ENCODE measurements around the gene CHST8.
"Not testable (repeated sequence)": the region's sequence is repeated elsewhere in the genome, so short reads cannot be mapped to it uniquely, and the experiment has no call there.

The CHST8 gene

DNA sequence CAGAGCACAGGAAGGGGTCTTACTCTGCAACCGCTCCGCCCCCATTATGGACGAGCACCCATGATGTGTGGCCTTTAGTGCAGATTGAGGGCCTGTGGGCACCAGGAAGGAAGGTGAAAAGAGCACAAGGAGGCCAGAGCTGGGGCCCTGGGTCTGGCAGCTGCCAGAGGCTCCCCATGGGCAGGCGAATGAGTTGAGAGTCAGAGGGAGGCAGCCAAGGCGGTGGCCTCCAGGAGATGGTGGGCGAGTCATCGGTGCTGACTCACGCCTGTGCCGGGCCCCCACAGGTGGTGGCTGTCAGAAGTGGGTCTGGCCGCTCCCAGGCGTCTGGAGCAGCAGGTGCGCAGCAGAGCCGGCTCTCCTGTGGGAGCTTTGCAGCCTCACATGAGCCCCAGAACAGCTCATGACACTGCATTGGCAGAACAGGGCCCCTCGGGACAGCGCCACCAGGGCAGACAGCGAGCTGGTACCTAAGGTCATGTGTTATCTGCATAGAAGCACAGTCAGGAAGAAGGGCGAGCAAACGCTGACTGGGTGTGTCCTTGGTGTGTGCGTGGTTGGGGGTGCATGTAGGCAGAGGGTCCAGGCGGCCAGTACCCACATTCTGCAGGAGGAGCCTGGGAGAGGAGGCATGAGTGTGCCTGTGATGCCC lies 68.8 kb downstream of the CHST8 start:
- no peak for DNase-seq (ENCODE audit: low spot score)

GRCh38 chr19:33691030-33691427 lies 69.3 kb downstream of the CHST8 start:
- no peak for DNase-seq (ENCODE audit: low spot score)

GRCh38 chr19:33691736-33692135 lies 70.0 kb downstream of the CHST8 start:
- DNase-seq (ENCODE audit: low spot score), result no peak

DNA sequence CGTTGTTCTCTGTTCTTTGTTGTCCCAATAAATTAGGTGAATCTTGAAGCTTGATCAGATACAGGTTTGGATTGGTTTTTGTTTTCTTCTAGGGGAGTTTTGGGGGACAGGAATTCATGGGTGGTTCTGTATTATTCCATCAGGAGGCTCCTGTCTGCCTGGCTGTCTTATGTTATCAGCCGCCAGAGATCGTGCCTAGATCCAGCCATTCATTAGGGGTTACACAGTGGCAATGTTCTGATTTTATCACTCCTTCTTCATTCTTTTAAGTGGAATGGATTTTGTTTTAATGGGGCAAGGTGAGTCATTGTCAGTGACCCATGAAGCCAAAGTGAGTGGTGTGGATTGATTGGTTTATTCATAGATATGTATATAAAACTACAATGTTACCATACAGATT lies 71.9 kb downstream of the CHST8 start:
- DNase-seq (ENCODE audit: low spot score), result no peak

DNA sequence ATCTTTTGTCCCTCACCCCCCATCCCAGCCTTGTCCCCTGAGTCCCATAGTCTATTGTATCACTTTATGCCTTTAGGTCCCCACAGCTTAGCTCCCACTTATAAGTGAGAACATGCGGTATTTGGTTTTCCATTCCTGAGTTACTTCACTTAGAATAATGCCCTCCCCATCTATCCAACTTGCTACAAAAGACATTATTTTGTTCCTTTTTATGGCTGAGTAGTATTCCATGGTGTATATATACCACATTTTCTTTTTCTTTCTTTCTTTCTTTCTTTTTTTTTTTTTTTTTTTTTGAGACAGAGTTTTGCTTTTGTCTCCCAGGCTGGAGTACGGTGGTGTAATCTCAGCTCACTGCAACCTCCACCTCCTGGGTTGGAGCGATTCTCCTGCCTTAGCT lies 73.8 kb downstream of the CHST8 start:
- DNase-seq (ENCODE audit: low spot score), result not testable (repeated sequence)

- no peak for DNase-seq (ENCODE audit: low spot score)
Observed at GRCh38 chr19:33697766-33698165, 76.0 kb downstream of the CHST8 start.

GRCh38 chr19:33698576-33699435 lies 77.1 kb downstream of the CHST8 start:
- DNase-seq (ENCODE audit: low spot score), result no peak

- no peak for DNase-seq (ENCODE audit: low spot score)
Observed at GRCh38 chr19:33699754-33700407, 78.1 kb downstream of the CHST8 start.

DNA sequence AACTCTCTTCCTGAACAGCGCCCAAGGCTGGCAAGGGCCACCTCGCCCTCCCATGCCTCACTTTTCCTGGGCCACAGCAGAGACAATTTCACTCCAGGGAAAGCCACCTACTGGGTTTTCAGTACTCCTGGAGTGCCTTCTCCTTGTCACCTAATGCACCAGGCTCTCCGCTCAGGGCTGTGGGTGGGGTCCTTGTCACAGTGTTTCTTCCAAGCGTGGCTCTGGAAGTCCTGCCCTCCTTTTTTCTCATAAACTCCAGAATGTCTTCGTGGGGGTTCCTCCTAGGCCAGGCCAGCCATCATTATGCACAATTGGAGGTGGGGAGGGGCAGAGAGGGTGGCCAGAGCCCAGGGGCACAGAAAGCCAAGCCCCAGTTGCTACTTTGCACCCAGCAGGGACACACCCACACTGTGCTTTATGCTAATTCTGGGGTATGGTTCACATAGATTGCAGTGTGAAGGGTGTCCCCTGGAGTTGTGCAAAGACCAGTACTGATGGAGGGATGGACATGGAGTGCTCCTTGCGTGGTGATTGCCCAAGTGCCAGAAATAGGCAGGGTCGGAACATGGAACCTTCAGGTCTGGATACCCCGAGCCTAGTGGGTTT lies 78.8 kb downstream of the CHST8 start:
- no peak for DNase-seq (ENCODE audit: low spot score)

GRCh38 chr19:33701565-33701964 lies 79.8 kb downstream of the CHST8 start:
- DNase-seq (ENCODE audit: low spot score), result no peak

GRCh38 chr19:33702606-33703437 lies 81.1 kb downstream of the CHST8 start:
- DNase-seq (ENCODE audit: low spot score), result no peak

- no peak for DNase-seq (ENCODE audit: low spot score)
Observed at GRCh38 chr19:33703438-33703750, 81.6 kb downstream of the CHST8 start.

DNA sequence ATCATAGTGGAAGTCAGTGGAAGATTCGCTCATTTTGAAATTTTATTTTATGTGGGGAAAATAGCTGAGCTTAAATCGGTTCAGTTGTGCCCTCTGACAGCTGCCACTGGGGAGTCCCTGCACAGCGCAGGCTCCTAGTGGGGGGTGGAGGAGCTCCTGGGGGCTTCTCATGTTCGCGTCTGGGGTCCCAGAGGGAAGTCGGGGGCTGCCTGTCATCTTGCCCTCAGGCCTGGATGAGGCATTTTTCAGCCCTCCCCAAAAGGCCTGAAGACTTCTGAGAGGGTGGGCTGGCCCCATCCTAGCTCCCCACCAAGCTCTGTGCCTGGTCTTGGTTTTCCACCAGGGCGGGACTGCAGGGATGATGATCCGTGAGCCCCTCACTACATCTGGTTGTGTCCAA lies 82.1 kb downstream of the CHST8 start:
- no peak for DNase-seq (ENCODE audit: low spot score)

DNA sequence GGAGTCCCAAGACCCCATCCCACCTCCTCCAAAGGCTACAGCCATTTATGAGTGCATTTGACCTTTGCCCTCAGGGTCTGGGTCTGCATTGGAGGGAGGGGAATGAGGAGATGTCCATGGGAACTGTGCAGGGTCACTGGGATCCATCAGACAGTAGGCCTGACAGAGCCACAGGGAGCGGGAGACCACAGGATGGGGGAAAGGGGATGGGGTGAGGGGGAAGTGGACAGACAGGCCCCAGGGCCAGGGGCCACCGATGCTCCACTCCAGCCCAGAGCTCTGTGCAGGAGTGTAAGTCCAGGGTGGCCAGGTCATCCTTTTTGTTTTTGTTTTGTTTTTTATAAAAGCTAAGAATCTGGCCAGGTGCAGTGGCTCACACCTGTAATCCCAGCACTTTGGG lies 82.5 kb downstream of the CHST8 start:
- no peak for DNase-seq (ENCODE audit: low spot score)

DNA sequence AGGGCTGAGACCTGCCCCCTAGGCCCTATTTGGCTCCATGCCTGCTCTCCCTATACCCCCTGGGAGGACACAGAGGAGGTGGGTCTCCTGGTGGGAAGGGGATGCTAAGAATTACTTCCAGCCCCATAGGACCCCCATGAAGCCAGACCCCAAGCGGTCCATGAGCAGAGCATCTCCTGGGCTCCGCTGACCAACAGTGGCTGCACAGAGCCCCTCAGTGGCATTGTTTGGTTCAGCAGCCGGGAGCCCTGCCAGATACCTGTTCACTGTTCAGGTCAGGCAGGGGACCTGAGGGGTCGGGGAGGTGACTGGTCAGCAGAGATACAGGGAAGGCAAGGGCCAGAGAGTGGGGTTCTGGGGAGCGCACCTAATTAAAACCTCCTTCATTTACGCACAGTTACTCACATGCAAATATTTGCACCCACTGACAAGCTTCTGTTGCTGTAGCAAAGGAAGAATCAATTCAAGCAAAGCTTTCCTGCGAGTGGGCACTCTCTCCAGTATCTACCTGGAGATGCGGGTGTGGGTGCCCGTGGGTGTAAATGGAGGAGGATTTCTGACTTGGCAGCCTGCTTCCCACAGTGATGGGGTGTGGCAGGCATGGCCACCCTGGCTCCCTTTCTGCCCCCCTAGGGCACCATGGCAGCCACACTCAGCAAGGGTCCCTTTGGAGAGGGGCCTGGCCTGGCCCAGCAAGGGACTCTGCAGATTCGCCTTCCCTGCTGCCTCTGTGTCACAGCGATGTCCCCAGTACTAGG lies 83.5 kb downstream of the CHST8 start:
- DNase-seq (ENCODE audit: low spot score), result no peak

- no peak for DNase-seq (ENCODE audit: low spot score)
Observed at GRCh38 chr19:33705860-33706259, 84.1 kb downstream of the CHST8 start.

- no peak for DNase-seq (ENCODE audit: low spot score)
Observed at GRCh38 chr19:33706631-33707030, 84.9 kb downstream of the CHST8 start.

GRCh38 chr19:33712268-33712667 lies 90.5 kb downstream of the CHST8 start:
- no peak for DNase-seq (ENCODE audit: low spot score)

- no peak for DNase-seq (ENCODE audit: low spot score)
Observed at GRCh38 chr19:33713194-33713593, 91.4 kb downstream of the CHST8 start.

GRCh38 chr19:33714149-33714548 lies 92.4 kb downstream of the CHST8 start:
- DNase-seq (ENCODE audit: low spot score), result no peak

DNA sequence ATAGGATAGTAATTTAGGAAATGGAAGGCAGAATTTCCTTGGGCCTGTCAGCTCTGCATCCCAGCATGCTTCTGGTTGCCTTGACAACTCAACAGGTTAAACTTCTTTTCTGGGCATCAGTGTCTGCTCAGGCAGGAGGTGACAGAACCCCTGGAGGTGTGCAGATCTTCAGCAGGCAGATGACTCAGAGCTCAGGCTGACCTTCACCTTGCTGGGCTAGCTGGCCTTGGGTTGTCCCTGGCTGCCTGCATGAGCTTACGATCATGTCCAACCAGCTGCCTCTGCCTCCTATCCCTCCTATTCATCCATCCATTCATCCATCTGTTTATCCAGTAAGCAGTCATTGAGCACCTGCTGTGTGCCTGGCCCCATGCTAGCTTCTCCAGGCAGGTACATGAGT lies 93.7 kb downstream of the CHST8 start:
- DNase-seq (ENCODE audit: low spot score), result no peak
